ENCODE results near the gene CSNK2B. TPM values are rescaled to one million over a fixed set of nuclear protein-coding genes. Genes with fewer than 3 reads are reported as not detected.
A peak's percentile ranks its signal among the peaks of the same experiment; 100 is the strongest.

Gene CSNK2B
- total and polyA plus RNA-seq, 9 of the 15 experiments (the other 6 are each of a cell fraction or from before 2014, with no cell fraction given), result 120 to 1,126 (median 529) TPM

DNA sequence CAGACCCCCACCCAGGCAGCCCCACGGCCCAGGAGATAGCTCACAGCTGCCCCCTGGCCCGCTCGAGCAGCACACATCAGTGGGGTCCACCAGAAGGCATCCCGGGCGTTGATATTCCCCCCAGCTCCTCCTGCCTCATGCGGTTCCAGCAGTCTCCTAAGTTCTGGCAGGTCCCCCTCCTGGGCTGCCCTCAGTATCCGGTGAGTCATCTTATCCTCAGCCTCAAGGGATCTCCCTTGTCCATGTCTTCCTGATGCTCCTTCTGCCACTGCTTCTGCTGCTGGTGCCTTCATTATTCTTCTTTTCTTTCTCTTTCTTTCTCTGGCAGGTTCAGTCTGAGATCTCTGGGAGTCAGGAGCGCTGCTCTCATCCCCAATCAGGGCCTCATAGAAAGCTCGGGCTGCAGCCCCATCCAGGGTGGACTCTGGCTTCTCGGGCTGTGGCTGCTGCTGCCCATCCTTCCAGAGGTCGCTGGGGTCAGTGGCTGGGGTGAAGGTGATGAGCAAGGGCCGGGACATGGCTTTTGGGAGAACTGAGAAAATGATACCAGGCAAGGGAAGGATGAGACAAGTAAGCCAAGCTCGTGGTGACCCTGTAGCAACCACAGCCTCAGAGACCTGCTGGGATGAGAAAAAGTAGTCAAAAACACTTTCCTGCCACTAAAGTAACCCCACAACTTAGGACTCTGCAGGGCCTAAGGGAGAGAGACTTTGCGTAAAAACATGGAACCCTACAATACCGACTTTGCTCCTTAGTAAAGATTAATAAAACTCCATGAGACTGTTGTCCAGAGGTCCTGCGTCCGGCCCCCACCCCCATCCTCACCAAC is 1.7 kb upstream of the CSNK2B start (continued):
- TF ChIP-seq, protein P1, sequence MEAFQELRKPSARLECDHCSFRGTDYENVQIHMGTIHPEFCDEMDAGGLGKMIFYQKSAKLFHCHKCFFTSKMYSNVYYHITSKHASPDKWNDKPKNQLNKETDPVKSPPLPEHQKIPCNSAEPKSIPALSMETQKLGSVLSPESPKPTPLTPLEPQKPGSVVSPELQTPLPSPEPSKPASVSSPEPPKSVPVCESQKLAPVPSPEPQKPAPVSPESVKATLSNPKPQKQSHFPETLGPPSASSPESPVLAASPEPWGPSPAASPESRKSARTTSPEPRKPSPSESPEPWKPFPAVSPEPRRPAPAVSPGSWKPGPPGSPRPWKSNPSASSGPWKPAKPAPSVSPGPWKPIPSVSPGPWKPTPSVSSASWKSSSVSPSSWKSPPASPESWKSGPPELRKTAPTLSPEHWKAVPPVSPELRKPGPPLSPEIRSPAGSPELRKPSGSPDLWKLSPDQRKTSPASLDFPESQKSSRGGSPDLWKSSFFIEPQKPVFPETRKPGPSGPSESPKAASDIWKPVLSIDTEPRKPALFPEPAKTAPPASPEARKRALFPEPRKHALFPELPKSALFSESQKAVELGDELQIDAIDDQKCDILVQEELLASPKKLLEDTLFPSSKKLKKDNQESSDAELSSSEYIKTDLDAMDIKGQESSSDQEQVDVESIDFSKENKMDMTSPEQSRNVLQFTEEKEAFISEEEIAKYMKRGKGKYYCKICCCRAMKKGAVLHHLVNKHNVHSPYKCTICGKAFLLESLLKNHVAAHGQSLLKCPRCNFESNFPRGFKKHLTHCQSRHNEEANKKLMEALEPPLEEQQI (IDR thresholded peaks at IDR 0.05), result no peak
- TF ChIP-seq MCM5 (IDR thresholded peaks at IDR 0.05; ENCODE audit: low read depth) (no peak), ASH1L (IDR thresholded peaks at IDR 0.05; ENCODE audit: borderline replicate concordance, low read depth, partially characterized antibody) (peak; percentile 53), ZNF764 (CRISPR knock-in tag; IDR thresholded peaks at IDR 0.05; ENCODE audit: low read depth) (no peak), PCBP1 (IDR thresholded peaks at IDR 0.05; ENCODE audit: low read depth, low read length, poor library complexity, severe bottlenecking) (no peak), ZNF174 (CRISPR knock-in tag; IDR thresholded peaks at IDR 0.05) (no peak), ELF1 (tag; IDR thresholded peaks at IDR 0.05) (no peak), NCOA2 (IDR thresholded peaks at IDR 0.05; ENCODE audit: partially characterized antibody in 2 of 2) (no peak), TEAD4 (IDR thresholded peaks at IDR 0.05; ENCODE audit: low read length) (peak; percentile 47; the same call in 1 of the 2 replicates), TEAD4 (CRISPR knock-in tag; IDR thresholded peaks at IDR 0.05; ENCODE audit: borderline replicate concordance) (no peak), NFXL1 (CRISPR knock-in tag; IDR thresholded peaks at IDR 0.05) (no peak), KLF16 (IDR thresholded peaks at IDR 0.05) (no peak), ZBTB7A (IDR thresholded peaks at IDR 0.05; ENCODE audit: borderline replicate concordance, control insufficient read depth, low read depth, low read length) (peak; percentile 82; the same call in 1 of the 2 replicates), CBX1 (IDR thresholded peaks at IDR 0.05; ENCODE audit: low read depth) (no peak), TRIM24 (IDR thresholded peaks at IDR 0.05) (peak in 1 of 2 experiments; percentile 38; a peak in 1 of 4 replicates), GATAD2B (IDR thresholded peaks at IDR 0.05; ENCODE audit: borderline replicate concordance) (no peak), ZNF384 (IDR thresholded peaks at IDR 0.05; ENCODE audit: low read depth, low read length) (no peak; the same call in 1 of the 2 replicates), GABPB1 (CRISPR knock-in tag; IDR thresholded peaks at IDR 0.05) (peak; percentile 79), RFX7 (CRISPR knock-in tag; IDR thresholded peaks at IDR 0.05) (no peak)
- TF ChIP-seq, protein P2, sequence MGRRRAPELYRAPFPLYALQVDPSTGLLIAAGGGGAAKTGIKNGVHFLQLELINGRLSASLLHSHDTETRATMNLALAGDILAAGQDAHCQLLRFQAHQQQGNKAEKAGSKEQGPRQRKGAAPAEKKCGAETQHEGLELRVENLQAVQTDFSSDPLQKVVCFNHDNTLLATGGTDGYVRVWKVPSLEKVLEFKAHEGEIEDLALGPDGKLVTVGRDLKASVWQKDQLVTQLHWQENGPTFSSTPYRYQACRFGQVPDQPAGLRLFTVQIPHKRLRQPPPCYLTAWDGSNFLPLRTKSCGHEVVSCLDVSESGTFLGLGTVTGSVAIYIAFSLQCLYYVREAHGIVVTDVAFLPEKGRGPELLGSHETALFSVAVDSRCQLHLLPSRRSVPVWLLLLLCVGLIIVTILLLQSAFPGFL (CRISPR knock-in tag; IDR thresholded peaks at IDR 0.05), result no peak
- TF ChIP-seq, protein P3, sequence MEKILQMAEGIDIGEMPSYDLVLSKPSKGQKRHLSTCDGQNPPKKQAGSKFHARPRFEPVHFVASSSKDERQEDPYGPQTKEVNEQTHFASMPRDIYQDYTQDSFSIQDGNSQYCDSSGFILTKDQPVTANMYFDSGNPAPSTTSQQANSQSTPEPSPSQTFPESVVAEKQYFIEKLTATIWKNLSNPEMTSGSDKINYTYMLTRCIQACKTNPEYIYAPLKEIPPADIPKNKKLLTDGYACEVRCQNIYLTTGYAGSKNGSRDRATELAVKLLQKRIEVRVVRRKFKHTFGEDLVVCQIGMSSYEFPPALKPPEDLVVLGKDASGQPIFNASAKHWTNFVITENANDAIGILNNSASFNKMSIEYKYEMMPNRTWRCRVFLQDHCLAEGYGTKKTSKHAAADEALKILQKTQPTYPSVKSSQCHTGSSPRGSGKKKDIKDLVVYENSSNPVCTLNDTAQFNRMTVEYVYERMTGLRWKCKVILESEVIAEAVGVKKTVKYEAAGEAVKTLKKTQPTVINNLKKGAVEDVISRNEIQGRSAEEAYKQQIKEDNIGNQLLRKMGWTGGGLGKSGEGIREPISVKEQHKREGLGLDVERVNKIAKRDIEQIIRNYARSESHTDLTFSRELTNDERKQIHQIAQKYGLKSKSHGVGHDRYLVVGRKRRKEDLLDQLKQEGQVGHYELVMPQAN (IDR thresholded peaks at IDR 0.05; ENCODE audit: borderline replicate concordance), result peak; percentile 38
- TF ChIP-seq, protein P4, sequence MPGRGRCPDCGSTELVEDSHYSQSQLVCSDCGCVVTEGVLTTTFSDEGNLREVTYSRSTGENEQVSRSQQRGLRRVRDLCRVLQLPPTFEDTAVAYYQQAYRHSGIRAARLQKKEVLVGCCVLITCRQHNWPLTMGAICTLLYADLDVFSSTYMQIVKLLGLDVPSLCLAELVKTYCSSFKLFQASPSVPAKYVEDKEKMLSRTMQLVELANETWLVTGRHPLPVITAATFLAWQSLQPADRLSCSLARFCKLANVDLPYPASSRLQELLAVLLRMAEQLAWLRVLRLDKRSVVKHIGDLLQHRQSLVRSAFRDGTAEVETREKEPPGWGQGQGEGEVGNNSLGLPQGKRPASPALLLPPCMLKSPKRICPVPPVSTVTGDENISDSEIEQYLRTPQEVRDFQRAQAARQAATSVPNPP (IDR thresholded peaks at IDR 0.05; ENCODE audit: borderline replicate concordance, insufficient read depth, insufficient read length), result no peak
